Measurements from ENCODE around the gene CEP295NL.

DNA sequence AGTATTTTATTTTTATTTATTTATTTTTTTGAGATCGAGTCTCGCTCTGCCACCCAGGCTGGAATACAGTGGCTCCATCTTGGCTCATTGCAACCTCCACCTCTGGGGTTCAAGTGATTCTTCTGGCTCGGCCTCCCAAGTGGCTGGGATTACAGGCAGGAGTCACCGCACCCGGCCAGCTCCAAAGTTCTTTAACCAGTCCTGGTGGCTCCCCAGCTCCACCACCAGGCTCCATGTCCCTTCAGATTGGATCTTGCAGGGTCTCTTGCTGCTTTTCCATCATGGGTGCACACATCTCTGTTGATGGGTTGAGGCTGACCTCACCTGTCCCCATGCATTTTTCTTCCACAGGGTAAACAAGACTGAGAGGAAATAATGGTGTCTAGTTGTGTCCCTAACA is 54.0 kb downstream of the CEP295NL start:
- no peak for TF ChIP-seq EZH2 (IDR thresholded peaks at IDR 0.05)
- TF ChIP-seq POLR2AphosphoS5 (IDR thresholded peaks at IDR 0.05; ENCODE audit: borderline replicate concordance, low read depth, low read length) = no peak
- no peak for TF ChIP-seq FOXP2 (optimal IDR thresholded peaks at IDR 0.05; ENCODE audit: control extremely low read depth, extremely low read length, insufficient read depth)

All from SK-N-MC (cell line).